Fibroblast of skin of scalp (primary cell): ENCODE results near the gene KRT81.
A peak's percentile ranks its signal among the peaks of the same experiment; 100 is the strongest.
"Not testable (repeated sequence)": the region's sequence is repeated elsewhere in the genome, so short reads cannot be mapped to it uniquely, and the experiment has no call there.

Source experiments
- DNase-seq: peaks from one replicate; pipeline ENCODE4 v3.0.0-alpha.2; 2013

KRT81 gene

DNA sequence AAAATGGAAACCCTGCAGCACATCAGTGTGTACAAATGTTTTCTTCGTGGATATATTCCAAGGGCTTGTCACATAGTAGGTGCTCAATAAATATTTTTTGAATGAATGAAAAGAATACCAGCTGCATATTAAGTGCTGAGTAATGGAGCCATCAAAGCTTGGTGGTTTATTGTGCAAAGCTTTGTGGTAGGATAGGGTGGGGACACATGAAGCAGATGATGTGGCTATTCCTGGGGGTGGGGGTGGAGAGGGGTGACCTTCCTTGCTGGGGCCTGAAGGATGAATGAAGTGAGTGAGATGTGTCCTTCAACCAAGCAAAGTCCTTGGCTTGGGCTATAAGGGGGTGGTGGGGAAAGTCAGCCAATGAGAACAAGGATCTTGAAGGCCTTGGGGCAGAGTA is 4.3 kb upstream of the KRT81 start:
- DNase-seq, result no peak

DNA sequence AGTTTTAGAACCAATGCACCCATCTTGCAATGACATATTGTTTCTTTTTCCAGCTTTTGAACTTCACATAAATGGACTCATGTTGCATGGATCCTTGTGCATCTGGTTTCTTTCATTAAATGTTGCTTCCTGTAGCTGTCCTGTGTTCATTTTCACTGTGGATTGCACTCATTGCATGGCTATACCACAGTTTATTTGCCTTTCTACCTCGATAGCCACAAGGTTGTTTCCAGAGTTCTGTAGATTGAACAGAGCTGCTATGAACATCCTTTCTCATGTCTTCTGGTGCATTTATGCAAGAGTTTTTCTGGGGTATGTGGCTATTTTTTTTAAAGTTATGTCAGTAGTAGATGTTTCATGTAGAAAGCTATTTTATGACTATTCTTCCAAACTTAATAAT is 3.5 kb upstream of the KRT81 start:
- DNase-seq, result no peak

DNA sequence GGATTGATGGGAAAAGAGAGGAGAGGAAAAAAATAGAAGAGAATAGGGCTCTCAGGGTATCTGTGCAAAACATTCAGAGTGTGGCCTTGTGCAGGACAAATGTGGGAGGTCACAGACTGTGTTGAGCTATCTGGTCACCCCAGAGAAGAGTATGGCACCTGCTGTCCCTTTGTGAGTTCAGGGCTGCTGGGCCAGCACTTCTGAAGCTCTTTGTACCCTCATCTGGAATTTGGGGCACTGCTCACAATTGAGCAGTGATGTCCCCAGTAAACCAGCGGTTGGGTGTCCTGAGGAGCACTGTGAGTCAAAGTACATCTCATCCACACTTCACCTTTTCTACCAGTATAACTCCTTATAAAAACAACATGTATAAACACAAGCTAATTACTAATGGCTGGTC is 2.6 kb upstream of the KRT81 start:
- DNase-seq, result no peak

DNA sequence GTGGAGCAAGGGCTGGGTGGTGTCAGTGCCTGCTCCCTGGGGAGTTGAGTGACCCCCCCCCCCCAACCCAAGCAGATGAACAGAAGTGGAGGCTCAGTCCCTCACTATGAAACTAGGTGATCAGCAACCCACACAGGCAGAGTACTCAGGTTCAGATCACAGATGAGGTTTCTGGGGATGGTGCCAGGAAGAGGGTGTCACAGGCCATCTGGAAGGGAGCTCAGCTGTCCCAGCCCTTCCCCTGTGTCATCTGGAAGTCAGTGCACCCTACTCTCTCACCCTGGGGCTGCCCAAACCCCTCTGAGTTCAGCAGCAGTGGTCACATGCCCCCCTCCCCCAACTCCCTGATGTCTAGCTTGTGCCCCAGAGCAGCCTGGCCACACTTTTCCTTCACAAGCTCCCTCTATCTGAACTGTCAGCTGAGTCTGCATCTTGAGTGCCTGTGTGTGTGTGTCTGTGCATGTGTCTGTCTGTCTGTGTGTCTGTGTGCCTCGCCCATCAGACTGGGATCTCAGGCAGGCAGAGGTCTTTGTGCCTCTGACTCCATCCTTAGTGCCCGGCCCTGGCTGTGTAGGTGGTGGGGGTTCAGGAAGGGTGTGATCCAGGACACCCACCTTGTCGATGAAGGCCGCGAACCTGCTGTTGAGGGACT is 725 bp downstream of the KRT81 start:
- not testable (repeated sequence) for DNase-seq

DNA sequence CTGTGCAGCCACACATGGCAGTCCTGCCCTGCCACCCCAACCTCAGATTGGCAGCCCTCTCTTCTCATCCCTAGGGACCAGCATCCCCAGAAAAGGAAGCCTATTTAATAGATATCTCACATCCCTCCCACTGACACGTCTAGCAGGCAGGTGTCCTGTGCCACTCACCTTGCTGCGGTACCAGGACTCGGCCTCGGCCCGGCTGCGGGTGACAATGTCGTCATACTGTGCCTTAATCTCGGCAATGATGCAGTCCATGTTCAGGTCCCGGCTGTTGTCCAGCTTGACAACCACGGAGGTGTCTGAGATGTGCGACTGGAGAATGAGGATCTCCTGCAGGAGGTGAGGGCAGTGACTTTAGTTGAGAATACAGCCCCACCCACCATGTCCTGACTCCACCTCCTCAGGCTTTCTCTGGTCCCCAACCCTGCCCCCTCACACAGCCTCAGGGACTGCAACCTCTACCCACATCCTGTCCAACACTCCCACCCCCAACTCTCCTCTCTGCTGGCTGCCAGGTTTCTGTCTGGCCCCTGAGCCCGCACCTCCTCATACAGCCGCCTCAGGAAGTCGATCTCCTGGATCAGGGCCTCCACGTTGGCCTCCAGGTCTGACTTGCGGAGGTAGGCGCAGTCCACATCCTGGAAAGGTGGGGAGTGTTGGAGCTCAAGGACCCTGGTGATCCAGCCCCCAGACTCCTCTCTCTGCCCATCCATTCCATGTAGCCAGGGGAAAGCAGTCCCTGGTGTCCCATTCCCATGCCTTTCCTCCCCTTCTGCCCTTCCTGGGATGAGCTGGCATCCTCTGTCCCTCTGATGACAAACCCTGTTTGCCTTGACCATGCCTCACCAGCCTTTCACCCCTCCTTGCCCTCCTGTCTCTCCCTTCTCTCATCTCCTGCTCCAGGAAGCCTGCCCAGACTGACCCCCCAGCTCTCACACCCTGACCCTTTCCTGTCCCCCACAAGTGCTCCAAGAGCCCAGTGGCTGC is 3.2 kb downstream of the KRT81 start:
- not testable (repeated sequence) for DNase-seq

DNA sequence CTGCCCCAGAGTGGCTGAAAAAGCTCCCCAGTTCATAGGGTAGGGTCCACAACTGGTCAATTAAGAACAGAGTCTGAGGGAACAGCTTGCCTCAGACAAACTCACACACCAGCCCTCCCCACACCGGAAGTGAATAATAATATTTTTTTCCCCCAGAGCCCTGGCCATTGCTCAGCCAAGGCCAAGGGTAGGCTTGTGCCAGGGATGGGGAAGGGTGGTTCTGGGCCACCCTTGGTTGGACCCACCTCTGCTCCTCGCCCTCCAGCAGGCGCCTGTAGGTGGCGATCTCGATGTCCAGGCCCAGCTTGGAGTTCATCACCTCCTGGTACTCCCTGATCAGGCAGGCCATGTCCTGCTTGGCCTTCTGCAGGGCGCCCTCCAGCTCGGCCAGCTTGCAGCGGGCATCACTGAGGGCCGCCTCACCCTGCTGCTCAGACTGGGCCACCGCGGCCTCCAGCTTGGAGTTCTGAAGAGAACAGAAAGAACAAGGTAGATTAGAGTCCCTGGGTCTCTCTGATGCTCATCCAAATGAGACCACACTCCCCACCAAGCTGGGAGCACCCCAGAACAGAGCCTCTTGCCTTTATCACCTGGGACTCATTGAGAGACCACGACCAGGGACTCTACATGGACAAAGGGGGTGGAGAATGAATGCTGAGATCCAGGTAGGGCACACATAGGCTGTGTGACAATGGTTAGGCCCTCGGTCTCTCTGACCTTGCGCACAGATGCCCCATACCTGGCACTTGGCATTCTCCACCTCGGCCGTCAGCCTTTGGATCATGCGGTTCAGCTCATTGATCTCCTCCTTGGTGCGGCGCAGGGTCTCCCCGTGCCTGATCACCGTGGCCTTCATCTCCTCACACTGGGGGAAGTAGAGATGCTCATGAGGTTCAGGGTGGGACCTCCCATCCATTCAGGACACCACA is 4.2 kb downstream of the KRT81 start:
- not testable (repeated sequence) for DNase-seq

DNA sequence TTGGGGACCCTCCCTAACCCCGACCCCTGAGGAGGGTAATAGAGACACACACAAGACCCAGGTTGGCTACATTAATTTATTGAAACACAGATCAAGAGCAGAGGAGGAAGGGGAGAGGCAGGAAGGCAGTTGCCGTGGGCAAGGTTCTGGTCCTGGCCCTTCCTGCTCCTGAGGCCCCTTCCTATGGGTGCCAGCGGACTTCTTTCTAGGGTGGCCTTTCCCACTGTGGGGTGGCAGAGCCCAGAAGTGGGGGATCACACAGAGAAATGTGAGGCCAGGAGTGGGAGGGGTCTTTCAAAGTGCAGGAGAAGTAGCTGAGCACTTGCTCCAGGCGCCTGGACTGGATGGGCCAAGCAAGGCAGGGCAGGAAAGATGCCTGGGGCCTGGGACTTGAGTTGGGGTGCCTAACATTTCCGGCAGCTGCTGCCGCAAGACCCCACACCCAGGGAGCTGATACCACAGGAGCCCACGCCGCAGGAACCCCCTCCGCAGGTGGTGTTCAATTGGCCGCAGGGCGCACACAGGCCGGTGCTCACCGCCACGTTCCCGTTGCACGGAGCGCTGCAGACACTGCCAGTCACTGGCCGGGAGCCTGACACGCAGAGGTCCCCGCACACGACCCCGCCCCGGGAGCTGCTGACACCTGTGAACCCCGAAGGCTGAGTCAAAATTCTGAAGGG is 5.3 kb downstream of the KRT81 start:
- no peak for DNase-seq

DNA sequence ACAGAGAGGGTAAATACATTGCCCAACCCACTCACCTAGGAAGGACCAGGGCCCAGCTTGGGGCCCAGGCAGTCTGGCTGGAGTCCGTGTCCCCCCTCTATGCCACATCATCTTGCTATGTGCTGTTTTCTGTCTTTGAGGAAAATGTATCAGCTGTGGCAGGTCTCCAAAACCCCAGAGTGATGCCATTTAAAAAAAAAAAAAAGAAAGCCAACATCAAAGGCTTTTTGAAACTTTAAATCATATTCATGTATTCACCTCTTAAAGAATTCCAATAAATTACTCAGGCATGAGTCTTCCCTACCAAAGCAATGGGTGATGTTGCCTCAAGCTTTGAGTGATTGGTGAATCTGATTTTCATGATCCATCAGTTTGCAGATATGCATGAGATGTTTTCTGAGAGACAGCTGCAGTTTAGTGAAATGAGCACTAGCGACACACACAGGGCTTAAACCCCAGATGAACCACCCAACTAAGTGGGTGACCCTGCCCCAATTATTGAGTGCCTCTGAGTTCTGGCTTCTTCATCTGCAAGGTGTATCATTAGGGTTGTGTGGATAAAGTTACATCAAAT is 6.1 kb downstream of the KRT81 start:
- peak; percentile 74 for DNase-seq

DNA sequence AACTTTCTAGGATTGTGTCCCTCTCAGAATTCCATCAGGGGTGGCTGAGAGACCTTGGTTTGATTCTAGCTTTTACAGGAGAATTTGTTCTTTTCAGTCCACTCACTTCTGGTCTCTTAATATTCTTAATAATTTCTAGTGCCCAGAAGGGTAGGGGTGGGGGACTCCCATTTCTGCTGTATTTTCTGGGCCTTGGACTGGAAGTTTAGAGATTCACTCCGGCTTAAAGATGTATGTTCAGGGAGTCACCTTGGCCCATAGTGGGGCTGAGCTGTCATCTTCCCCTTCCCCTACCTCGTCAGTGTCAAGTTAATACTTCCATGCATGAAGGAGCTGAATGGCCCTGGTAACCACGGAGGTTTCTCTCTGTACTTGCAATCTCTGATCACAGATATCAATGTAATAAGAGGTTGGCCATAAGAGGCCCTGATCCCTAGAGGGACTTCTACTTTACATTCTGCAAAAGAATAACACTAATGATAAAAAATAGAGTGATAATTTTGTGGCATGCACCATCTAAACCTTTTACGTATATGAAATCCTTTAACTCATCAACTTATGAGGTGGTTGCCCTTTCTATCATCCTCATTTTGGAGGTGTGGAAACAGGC is 6.7 kb downstream of the KRT81 start:
- DNase-seq, result no peak

DNA sequence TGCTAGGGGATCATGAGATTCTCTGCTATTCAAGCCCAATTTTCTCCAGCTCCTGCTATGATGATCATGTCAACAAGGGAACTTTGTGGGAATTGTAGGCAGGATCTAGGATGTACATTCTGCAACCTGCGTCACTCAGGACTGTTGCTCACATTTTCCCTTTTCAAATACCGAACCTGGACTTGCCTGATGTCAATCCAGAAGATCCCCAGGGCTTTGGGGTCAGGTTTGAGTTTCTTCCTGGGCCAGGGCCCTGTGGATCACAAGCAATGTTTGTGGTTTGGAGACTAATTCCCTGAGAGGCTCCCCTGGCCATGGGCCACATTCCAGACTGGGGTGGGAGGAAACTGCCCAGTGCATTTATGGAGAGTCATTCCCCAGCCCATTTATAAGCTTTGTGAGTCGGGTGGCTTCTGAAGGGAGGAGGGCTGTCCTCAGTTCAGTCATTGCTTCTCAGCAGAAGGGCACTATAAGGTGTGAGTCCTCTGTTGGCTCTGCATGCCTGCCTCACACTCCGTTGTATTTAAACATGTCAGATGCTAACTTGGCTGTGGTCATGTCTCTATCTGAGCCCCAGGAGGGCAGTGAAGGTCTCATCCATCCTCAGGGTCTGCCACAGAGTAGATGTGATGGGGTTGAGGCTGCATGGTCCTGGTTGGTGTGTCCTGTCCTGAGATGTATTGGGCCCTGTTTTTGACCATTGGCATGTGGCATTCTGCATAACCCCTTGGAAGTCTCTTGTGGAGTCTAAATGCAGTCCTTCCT is 10.4 kb downstream of the KRT81 start:
- DNase-seq, result peak; percentile 99

DNA sequence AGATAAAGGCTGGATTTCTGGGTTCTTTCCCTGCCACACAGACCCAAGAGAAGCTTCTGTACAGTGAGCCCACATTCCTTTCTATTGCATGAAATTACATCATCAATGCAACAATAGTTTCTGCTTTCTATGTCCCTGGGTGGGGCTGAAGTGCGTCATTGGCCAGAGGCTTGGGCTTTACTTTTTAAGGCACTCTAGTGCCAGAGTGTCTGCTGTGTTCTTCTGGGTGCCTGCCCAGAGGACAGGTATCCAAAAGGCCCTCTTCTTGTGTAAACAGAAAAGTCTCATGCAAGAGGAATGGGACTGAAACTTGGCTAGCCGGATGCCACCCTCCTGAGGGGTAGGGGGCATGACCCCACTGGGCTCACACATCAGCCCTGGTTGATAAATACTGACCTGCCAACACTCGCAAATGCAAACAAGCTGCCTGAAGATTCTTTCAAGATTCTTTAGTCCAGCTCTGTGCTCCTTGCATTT is 11.0 kb downstream of the KRT81 start:
- DNase-seq, result peak; percentile 96

DNA sequence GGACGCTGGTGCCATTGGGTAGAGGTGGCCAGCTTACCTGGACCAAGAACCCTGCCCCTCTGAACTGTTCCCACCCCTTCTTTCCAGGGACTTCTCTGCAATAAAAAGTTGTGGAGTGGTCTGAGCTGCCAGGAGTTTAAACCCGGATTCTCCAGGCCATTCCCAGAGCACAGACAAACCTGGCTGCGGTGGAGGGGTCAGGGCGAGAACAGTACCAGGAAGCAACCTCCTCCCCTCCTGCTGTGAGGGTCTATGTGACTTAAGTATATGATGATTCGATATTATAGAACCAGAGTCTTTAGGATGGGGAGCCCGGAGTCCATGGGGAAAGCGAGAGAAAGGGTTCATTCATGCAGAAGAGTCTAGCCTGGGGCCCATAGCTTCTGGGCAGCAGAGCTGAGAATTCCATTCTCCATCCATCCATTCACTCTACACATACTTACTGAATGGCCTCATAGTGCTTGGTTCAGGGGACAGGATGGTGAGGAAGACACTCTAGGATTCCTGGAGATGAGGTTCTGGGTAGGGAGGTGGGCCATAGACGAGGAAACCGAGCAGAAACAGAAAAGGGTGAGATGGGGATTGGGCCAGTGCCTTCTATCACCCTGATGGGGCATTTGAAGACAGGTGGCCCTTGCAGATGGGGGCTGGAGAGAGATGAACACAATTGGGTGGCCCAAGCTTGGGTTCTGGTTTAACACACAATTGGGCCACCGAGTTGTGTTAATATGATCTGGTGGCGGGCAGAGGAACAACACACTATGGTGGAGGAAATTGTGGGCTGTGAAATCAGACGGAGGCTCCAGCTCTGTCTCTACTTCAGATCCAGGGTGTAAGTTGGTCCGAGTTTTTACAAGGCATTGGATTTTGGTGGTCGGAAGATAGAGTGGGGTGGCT is 11.7 kb downstream of the KRT81 start:
- DNase-seq, result peak; percentile 64

DNA sequence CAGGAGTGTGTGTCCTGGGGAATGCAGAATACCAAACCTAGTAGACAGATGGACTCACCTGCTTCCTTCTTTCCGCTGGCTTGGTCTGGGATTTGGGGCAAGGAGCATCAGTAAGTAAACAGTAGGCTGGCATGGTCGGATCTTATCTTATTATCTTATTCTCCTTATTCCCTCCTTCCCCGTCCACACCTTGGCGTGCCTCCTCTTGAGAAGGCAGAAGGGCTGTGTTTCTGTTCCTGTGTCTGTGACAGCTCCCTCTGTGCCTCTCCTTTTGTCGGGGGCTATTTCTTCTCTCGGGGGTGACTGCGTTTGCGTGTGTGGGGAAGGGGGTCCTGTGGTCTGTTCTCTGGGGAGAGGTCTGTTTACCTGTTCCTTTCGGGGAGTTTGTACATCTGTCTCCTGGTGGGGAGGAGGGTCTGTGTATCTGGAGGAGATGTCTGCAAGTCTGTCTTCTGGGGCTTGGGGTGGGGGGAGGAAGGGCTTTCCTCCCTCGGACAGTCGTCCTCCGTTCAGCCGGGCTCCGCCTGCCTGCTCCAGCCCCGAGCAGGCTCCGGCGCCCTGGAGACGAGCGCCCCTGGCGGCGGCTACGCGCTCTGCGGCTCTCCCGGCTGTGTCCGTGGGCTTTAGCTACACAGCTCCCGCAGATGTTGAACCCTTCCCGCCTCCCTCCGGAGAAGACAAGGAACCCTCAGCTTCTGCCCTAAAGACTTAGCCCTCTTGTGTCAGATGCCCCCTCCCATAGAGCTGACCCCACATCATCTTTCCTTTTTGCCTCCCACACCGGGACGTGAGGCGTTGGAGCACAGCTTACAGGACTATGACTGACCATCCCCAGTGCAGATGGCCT is 12.5 kb downstream of the KRT81 start:
- DNase-seq, result peak; percentile 81

DNA sequence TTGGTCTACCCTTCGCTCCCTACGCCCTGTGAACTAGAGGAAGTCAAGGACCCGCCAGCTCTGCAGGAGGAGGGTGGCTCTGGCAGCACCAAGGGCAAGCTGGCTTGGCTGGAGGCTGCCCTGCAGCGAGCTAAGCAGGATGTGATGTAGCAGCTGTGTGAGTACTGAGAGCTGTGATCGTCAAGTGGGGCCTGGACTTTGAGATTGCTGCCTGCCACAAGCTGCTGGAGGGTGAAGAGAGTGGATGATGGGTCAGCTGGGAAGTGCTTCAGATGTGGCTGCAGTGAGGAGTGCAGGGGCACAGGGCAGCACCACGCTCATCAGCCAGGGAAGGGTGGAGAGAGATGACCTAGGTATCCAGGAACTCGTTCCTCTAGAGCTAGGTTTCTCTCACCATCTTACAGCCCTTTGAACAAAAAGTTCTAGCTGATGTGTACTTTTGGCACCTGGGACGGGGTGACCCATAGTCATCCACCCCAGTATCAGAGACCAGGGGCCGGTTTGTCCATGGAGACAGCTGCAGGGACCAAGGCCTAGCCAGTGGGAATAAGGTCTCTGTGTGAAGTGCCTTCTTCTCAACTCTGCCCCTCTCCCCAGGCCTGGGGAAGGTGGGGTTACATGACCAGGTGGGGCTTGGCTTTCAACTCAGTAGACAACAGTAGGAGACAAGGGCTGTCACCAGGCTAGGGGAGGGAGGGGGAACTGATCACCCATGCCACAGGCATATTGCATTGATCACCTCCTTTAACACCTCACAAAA is 13.7 kb downstream of the KRT81 start:
- no peak for DNase-seq

DNA sequence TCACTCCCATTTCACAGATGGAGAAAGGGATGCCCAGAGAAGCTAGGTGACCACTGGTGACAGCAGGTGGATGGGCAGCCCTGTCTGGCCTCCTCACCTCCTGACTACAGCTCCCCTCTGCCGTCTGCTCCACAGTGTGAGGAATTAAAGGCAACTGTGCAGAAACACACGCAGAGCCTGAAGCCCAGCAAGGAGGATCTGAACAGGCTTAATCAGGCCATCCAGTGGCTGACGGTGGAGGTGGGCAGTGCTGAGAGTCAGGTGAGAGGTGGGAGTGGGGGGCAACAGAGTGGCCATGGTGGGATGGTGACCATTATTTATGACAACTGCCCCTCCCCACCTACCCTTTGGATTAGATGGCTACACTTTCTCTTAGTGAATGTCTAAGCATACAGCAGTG is 15.6 kb downstream of the KRT81 start:
- DNase-seq, result no peak

DNA sequence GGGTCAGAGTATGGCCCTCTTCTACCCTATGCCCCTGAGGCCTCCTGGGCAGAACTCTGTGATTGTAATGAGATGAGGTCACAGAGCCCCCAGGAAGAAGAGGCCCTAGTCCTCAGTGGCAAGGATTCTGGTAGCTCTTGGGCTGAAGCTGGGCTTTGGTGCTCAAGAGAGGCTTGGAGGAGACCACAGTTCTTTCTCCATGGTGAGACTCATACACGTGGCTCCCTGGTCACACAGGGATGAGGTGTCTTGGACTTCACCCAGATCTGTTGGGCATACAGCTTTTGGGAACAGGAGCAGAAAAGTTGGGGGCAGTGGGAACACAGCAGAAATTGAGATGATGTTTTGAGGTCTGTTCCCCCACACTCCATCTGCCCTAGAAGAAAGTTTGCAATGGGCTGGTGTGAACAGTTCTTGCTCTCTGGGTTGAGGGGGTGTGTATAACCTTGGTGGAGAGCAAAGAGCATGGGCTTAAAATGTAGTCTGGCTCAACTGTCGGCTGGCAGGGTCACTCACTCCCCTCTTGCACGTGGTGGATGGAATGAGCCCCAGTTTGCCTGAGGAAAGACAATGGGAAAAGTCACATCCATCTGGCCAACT is 16.7 kb downstream of the KRT81 start, which contains the start of gene KRT86:
TSS of gene KRT86 (plus strand) at position 125 of the 600 bp plus-strand sequence. CDS start 27,272 bp downstream, outside the sequence.
- no peak for DNase-seq

DNA sequence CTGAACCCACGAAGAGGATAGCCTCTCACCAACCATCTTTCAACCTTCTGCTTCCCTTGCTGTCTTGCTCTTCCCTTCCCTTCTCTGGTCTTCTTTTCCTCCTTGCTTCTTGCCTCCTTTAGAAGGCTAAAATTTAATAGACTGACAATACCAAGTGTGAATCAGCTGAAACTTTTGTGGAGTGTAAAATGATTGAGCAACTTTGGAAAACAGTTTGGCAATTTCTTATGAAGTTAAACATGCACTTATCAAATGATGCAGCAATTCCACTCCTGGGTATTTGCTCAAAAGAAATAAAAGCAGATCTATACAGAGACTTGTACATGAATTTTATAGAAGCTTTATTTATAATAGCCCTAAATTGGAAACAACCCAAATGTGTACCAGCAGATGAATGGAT is 20.2 kb downstream of the KRT81 start:
- DNase-seq, result no peak
